AG04450 (cell line): ENCODE data around the gene NFIA. TPM values are rescaled to one million over a fixed set of nuclear protein-coding genes. Genes with fewer than 3 reads are reported as not detected.

Experiments
- CTCF ChIA-PET: fragments of 300-600, 350-600 bp; formaldehyde crosslinking; extraction: SDS; loops from one replicate; lab custom pipeline; 2022; ENCODE audit warnings: antibody characterized with exemption, inconsistent platforms; lab: Charles Lee
- POLR2A ChIA-PET: fragments of 350-600 bp; formaldehyde crosslinking; extraction: SDS; loops from one replicate; lab custom pipeline; 2021; ENCODE audit warnings: antibody characterized with exemption, inconsistent platforms; lab: Yijun Ruan, JAX
- DNase-seq: peaks from one replicate; pipeline ENCODE4 v3.0.0-alpha.2; 2011; ENCODE audit warnings: low read depth, low spot score
- H3K27ac ChIP-seq: one replicate; pipeline ENCODE4 v1.5.1; 2012; ENCODE audit warnings: low read depth, low read length, control low read depth
- H3K27me3 ChIP-seq: one replicate; pipeline ENCODE4 v1.6.0; 2012; ENCODE audit warnings: low read length; ENCODE audit not compliant: control insufficient read depth, insufficient read depth
- H3K4me3 ChIP-seq: 2 replicates; pipeline ENCODE4 v1.5.1; 2011; ENCODE audit warnings: mild to moderate bottlenecking, low read depth, low read length, control low read depth
- H3K9me3 ChIP-seq: 2 replicates; pipeline ENCODE4 v1.5.1; 2012; ENCODE audit warnings: low read length; ENCODE audit not compliant: control insufficient read depth, insufficient read depth
- polyA plus RNA-seq: library from polyadenylated mRNA; depleted of rRNA; stranded (reverse); fragments of >200 nt; gene quantifications from 2 replicates; pipeline ENCODE4 v1.2.3, GENCODE V29; 2011
- TF ChIP-seq, protein P1 (sequence below): IDR thresholded peaks from 2 replicates; pipeline ENCODE4 v1.5.1; 2011; ENCODE audit warnings: low read depth, low read length, control low read depth, inconsistent platforms

NFIA gene
- polyA plus RNA-seq, 1 experiment: 3.9 TPM

DNA sequence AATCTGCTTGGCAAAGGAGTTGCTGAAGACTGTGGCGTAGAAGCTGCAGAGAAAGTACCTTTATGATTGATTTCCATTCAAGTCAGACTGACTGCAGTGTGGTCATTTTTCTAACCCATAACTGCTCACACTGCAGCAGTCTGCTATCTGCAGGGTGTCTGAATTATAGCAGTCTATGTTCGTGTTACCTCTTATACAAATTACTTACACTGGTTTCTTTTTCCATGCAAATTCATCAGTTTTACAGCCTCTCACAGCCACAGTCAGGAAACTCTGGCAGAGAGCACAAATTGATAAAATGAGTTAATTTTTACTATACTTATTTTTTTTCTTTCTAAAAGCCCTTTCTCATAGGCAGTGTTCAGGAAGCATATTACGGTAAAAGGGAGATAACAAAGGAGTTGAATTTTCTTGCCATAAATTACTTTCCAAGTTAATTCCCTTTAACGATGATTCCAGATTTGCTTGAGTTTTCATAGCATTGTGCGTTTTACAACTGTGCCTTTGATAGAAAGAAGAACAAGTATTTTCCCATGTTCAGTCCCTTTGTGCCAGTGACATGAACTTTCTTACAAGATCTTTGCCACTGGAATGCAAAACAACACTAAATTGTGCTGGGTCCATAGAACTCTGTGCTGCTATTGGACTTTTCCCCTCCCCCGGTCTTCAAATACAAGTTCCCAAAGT is 261.5 kb downstream of the NFIA start:
- peaks cover 9% of the 10 kb centered on the region for H3K27me3 ChIP-seq
- H3K4me3 ChIP-seq: no peak overlapping the region
- ChIA-PET CTCF (no interaction called here), POLR2A (no interaction called here)
- no peak overlapping the region for H3K27ac ChIP-seq
- TF ChIP-seq, protein P1, sequence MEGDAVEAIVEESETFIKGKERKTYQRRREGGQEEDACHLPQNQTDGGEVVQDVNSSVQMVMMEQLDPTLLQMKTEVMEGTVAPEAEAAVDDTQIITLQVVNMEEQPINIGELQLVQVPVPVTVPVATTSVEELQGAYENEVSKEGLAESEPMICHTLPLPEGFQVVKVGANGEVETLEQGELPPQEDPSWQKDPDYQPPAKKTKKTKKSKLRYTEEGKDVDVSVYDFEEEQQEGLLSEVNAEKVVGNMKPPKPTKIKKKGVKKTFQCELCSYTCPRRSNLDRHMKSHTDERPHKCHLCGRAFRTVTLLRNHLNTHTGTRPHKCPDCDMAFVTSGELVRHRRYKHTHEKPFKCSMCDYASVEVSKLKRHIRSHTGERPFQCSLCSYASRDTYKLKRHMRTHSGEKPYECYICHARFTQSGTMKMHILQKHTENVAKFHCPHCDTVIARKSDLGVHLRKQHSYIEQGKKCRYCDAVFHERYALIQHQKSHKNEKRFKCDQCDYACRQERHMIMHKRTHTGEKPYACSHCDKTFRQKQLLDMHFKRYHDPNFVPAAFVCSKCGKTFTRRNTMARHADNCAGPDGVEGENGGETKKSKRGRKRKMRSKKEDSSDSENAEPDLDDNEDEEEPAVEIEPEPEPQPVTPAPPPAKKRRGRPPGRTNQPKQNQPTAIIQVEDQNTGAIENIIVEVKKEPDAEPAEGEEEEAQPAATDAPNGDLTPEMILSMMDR: no peak
- H3K9me3 ChIP-seq: no peaks in the 10 kb centered on the region
- no peak for DNase-seq

DNA sequence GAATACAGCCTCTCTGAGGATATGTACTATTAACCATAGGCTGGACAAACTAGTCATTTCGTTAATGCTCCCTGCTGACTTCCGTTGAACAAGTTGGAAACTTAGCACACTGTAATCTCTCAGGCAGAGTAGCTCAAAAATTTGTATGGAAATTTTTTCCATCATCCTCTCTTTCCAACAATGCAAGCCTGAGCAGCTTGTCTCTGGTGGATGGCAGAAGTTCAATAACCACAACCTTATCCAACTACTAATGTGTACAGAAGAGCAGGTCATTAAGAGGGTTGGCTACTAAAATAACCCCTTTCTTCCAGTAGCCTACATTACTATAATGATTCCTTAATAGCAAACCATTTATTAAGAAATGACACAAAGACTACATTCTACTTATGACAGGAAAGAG is 262.3 kb downstream of the NFIA start:
- no peak overlapping the region for H3K4me3 ChIP-seq
- peaks cover 9% of the 10 kb centered on the region for H3K27me3 ChIP-seq
- CTCF ChIA-PET: no interaction called here
- no peak overlapping the region for H3K27ac ChIP-seq
- no peak for DNase-seq
- no peaks in the 10 kb centered on the region for H3K9me3 ChIP-seq
- POLR2A ChIA-PET: no interaction called here
- TF ChIP-seq, protein P1: no peak

DNA sequence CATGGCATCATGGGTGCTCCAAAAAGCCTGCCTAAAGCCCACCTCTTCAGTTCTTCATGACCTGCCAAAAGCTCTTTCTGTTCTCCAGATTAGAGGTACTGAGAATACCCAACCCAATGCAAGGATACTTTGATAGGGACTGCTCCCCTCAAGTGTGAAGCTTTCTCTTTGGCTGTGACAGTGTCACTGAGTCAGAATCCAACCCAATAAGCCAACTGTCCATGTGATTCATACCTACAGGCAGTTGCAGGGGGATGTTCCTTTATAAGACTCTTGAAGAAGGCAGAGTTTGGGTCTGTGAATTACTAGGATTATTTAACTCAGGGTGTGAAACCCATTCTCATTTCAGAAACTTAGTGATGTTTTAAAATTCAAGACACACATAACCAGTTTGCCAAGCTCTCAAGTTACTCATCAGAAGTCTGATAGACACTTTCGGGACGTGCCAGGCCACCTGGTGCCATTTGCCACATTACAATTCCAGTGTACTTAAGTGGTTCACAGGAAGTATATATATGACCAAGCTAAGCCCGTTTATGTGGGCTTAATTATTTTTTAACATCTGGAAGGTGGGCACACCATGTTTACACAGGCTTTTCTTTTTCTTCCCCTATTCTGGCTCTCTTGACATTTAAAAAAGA is 265.8 kb downstream of the NFIA start:
- Histone ChIP-seq H3K9me3 (no peaks in the 10 kb centered on the region), H3K27me3 (no peaks in the 10 kb centered on the region), H3K4me3 (no peak overlapping the region), H3K27ac (no peak overlapping the region)
- ChIA-PET POLR2A (no interaction called here), CTCF (no interaction called here)
- TF ChIP-seq, protein P1: no peak
- DNase-seq: no peak

DNA sequence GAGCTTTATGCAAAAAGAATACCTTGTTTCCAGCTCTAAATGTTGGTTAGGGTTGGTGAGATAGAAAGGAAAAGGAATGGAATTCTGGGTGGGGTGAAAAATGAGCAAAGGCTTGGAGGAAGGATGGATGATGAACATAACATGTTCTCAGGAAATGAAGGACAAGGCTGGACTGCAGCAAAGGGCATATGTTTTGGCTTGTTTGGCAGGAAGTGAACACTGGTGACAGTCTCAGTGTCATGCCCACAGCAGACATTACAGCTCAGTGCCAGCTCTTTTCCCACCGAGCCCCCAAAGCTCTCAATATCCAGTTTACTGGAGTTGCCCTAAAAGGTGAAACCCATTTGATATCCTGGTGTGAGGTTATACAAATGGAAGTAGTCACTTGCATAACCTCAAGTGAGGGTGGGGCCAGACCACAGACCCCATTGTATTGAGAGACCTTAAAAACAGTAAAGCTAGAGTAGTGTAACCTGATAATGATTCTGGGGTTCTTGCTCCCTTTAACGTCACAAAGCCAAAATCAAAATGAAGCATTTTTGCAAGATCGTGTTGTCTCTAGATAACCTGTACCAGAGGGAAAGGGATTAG is 270.6 kb downstream of the NFIA start:
- no peaks in the 10 kb centered on the region for H3K27me3 ChIP-seq
- TF ChIP-seq, protein P1: no peak
- DNase-seq: no peak
- no peak overlapping the region for H3K4me3 ChIP-seq
- ChIA-PET POLR2A (no interaction called here), CTCF (interaction anchor here (0.8 kb wide), 1 partner anchor 374 kb away, joined by 3 read pairs; no protein-coding TSS in a partner anchor)
- H3K27ac ChIP-seq: no peak overlapping the region
- no peaks in the 10 kb centered on the region for H3K9me3 ChIP-seq
